GM19035 (cell line): ENCODE data around the gene PDE1A.
A peak's percentile ranks its signal among the peaks of the same experiment; 100 is the strongest.

ENCODE experiments used
- ATAC-seq: cut with Tn5 transposase; IDR thresholded peaks from one replicate; pipeline ENCODE4 v1.9.1; 2021; ENCODE audit not compliant: unreplicated experiment

PDE1A gene

GRCh38 chr2:182220335-182220734 is 206.5 kb downstream of the PDE1A start:
- ATAC-seq: no peak

GRCh38 chr2:182210669-182211068 is 216.2 kb downstream of the PDE1A start:
- no peak for ATAC-seq

DNA sequence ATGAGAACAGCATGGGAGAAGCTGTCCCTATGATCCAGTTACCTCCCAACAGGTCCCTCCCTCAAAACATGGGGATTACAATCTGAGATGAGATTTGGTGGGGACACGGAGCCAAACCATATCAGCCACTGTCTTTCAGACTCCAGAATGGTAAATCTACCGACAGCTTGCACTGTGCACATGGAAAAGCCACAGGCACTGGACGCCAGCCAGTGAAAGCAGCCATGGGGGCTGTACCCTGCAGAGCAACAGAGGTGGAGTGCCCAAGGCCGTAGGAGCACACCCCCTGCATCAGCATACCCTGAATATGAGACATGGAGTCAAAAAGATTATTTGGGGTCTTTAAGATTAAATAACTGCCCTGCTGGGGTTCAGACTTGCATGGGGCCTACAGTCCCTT is 218.4 kb downstream of the PDE1A start:
- ATAC-seq: no peak

- peak; percentile 83 for ATAC-seq
Observed at GRCh38 chr2:182207049-182207746, 219.6 kb downstream of the PDE1A start.

- ATAC-seq: no peak
Observed at GRCh38 chr2:182197529-182197928, 229.3 kb downstream of the PDE1A start.

- no peak for ATAC-seq
Observed at GRCh38 chr2:182193291-182193690, 233.5 kb downstream of the PDE1A start.

DNA sequence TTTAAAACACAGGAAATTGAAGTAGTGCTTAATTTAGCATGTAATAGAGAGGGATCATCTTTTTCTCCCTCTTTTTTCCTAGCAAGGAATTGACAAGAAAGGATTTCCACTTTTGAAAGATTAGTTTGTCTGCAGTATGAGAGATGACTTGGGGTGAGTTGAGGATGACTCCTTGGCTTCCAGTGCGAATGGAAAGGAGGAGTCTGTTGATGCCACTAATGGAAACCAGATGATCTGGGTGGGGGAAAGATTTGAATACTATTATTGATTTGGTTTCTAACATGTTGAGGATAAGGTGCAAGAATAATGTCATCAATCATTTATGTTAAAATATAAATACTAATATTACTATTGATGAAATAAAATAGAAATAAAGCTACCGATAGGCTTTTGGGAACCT is 235.8 kb downstream of the PDE1A start:
- ATAC-seq: no peak

DNA sequence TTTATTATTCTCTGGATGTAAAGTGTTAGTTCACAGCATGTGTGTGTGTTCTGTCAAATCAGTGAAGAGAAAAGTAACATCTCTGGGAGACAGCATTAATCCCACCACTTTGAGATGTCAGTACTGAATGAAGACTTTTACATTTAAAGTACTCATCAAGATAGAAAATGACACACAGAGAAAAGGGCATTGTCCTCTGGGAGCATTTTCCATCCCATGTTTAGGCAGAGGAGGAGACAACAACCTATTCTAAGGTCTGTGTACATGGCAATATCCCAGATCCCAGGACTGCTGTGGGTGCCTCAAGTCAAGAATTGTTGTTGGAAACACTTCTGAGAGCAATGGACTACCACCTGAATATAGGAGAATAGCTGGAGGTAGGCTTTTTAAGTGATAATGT is 239.7 kb downstream of the PDE1A start:
- no peak for ATAC-seq

GRCh38 chr2:182186132-182186735 is 240.6 kb downstream of the PDE1A start:
- ATAC-seq: no peak

- ATAC-seq: no peak
Observed at GRCh38 chr2:182182436-182182835, 244.4 kb downstream of the PDE1A start.

GRCh38 chr2:182181381-182181780 is 245.5 kb downstream of the PDE1A start:
- ATAC-seq: no peak

DNA sequence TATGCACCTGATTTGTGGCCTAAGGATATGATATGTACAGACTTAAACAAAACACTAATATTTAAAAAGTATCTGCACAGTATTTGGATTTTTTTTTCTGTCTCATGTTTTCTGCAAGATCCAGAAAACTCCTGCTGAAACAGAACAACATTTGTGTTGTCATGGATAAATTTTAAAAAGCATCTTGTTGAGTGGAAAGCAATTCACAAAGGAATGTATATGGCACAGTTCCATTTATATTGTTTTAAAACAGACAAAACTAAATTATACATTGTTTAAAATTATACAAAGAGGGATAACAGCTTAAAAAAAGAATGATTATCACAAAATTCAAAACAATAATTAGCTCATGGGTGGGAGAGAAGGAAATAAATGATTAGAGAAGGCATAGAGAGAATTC is 247.7 kb downstream of the PDE1A start:
- no peak for ATAC-seq

GRCh38 chr2:182173944-182174622 is 252.8 kb downstream of the PDE1A start:
- no peak for ATAC-seq

DNA sequence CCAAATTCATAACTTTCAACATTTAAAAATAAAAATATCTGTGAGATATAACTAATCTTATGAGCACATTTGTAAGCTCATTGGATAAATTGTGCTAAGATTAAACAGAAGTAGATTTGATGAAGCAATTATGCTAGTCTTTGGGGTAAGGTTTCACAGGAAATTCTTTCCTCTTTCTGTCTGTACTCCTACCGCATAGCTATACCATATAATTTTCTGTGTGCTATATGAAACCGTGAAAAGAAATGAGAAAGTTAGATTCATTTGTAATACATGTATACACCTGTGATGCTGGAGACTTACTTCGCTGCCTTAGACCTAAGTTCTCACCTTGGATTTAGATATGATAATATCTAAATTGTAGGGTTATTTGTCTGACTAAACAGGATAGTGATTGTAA is 256.5 kb downstream of the PDE1A start:
- ATAC-seq: no peak

GRCh38 chr2:182167882-182168281 is 259.0 kb downstream of the PDE1A start:
- ATAC-seq: no peak

GRCh38 chr2:182166841-182167240 is 260.0 kb downstream of the PDE1A start:
- ATAC-seq: no peak

- no peak for ATAC-seq
Observed at GRCh38 chr2:182166406-182166805, 260.4 kb downstream of the PDE1A start.

- no peak for ATAC-seq
Observed at GRCh38 chr2:182165202-182165601, 261.6 kb downstream of the PDE1A start.

- no peak for ATAC-seq
Observed at GRCh38 chr2:182164686-182165085, 262.1 kb downstream of the PDE1A start.

DNA sequence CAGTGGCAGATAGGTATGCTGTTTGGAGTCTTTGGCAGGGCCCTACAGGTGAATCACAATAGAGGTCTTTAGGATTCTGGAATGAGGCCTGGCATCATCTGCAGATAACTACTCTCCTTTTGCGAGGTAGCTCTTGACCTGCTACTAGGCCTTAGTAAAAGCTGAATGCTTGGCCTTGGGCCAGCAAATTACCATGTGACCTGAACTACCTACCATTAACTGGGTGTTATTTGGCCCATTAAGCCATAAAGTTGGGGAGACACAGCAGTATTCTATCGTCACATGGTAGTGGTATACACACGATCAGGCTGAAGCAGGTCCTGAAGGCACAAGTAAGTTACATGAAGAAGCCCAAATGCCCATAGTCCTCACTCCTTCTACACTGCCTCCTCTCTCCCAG is 263.0 kb downstream of the PDE1A start:
- ATAC-seq: no peak

GRCh38 chr2:182148344-182148743 is 278.5 kb downstream of the PDE1A start:
- ATAC-seq: no peak

DNA sequence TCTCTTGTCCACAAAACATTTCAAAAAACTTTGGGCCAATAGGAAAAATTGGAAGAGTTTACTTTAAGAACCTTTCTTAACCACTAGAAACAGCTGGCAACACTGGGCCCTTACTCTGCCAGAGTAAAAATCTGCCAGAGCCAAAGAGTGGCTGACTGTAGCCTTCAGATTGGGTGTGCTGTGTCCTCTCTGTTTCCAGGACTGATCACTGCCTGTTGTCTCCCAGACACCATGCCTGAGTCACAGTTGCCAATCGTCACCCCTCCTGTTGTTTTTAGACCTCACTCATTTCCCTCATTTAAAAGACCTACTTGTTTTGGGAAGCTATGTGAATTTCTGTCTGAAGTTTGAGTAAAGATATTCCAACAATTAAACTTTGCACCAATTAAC is 282.1 kb downstream of the PDE1A start:
- no peak for ATAC-seq
